OCI-LY1 (cell line): ENCODE results near the gene ZNF503.

Source experiments
- CTCF ChIP-seq: fragments of 200-600 bp; sonication (generic), shearing (Covaris generic); IDR thresholded peaks from 2 replicates; pipeline ENCODE4 v1.5.1; 2017; ENCODE audit warnings: mild to moderate bottlenecking, antibody characterized with exemption, low read length, moderate library complexity, mixed read lengths
- EZH2 ChIP-seq: fragments of 200-600 bp; sonication (generic), shearing (Covaris generic); IDR thresholded peaks from 2 replicates; pipeline ENCODE4 v1.8.0; 2017; ENCODE audit warnings: borderline replicate concordance, mixed run types, mild to moderate bottlenecking, antibody characterized with exemption, low read length, moderate library complexity, mixed read lengths

GRCh38 chr10:75400163-75400770 is 1.3 kb downstream of the ZNF503 start:
- TF ChIP-seq CTCF = no peak
- no peak for TF ChIP-seq EZH2
